Activated CD8-positive, alpha-beta T cell treated with anti-CD3 and anti-CD28 coated beads for 36 hours (primary cell): Measurements from ENCODE around the gene ECT2L. TPM values are rescaled to one million over a fixed set of nuclear protein-coding genes. Genes with fewer than 3 reads are reported as not detected.

Source experiments
- ATAC-seq: fragments of 200-7000 bp; cut with Tn5 transposase; one replicate; pipeline ENCODE4 v1.10.0; 2021; ENCODE audit warnings: mild to moderate bottlenecking, moderate library complexity
- CTCF ChIA-PET: fragments of 350-600 bp; sonication (Branson Sonifier 250); formaldehyde crosslinking; loops from one replicate; lab custom pipeline; 2021; ENCODE audit warnings: antibody characterized with exemption; lab: Charles Lee
- POLR2A ChIA-PET: fragments of 350-600 bp; sonication (Branson Sonifier 250); formaldehyde crosslinking; loops from one replicate; lab custom pipeline; 2021; ENCODE audit warnings: antibody characterized with exemption; lab: Charles Lee
- DNase-seq: peaks from one replicate; pipeline ENCODE4 v3.0.0-alpha.2; 2020
- H3K27ac Mint-ChIP-seq: one replicate; pipeline ENCODE4 v1.8.0; 2021; ENCODE audit warnings: mild to moderate bottlenecking, mixed read lengths
- H3K27me3 Mint-ChIP-seq: one replicate; pipeline ENCODE4 v1.8.0; 2021; ENCODE audit warnings: mixed read lengths
- H3K36me3 Mint-ChIP-seq: one replicate; pipeline ENCODE4 v1.8.0; 2021; ENCODE audit warnings: low read depth, mixed read lengths
- H3K4me1 Mint-ChIP-seq: one replicate; pipeline ENCODE4 v1.8.0; 2021; ENCODE audit warnings: low read depth, mixed read lengths
- H3K4me3 Mint-ChIP-seq: one replicate; pipeline ENCODE4 v1.8.0; 2021; ENCODE audit warnings: mild to moderate bottlenecking, moderate library complexity, mixed read lengths
- H3K9me3 Mint-ChIP-seq: one replicate; pipeline ENCODE4 v1.8.0; 2021; ENCODE audit warnings: mixed read lengths
- CTCF ChIP-seq: fragments of 200-600 bp; IDR thresholded peaks from one replicate; pipeline ENCODE4 v1.8.0; 2022; ENCODE audit warnings: antibody characterized with exemption, mild to moderate bottlenecking
- intact Hi-C: fragments of 100-400 bp; cut with micrococcal nuclease; formaldehyde crosslinking; loops from one replicate; pipeline ENCODE4 v1.10.0; 2022
- total RNA-seq, 2 experiments: library from RNA; stranded (reverse); gene quantifications; one replicate each; pipeline ENCODE4 v1.2.3, GENCODE V29; 2021

ECT2L gene
- total RNA-seq, 2 experiments from 2014 or later = not detected

- DNase-seq (no peak), ATAC-seq (no peak)
- POLR2A ChIA-PET = interaction anchor here (0.6 kb wide), 1 partner anchor 172 kb away, joined by 4 read pairs; no protein-coding TSS in a partner anchor
These were observed 52.6 kb downstream of the ECT2L start for GRCh38 chr6:138848461-138848860.

GRCh38 chr6:138849791-138850190 is 53.9 kb downstream of the ECT2L start:
- Mint-ChIP-seq H3K4me3 (no peak overlapping the region), H3K9me3 (no peaks in the 10 kb centered on the region), H3K4me1 (no peaks in the 10 kb centered on the region), H3K27me3 (peaks cover 2% of the 10 kb centered on the region), H3K36me3 (no peaks in the 10 kb centered on the region), H3K27ac (no peak overlapping the region)
- POLR2A ChIA-PET = interaction anchor here (0.6 kb wide), 1 partner anchor 75 kb away, joined by 3 read pairs; no protein-coding TSS in a partner anchor
- intact Hi-C loops = no loop called here
- no peak for TF ChIP-seq CTCF
- ATAC-seq (no peak), DNase-seq (no peak)
- CTCF ChIA-PET = no interaction called here

More at GRCh38 chr6:138848461-138848860, 52.6 kb downstream of the ECT2L start:
- no peaks in the 10 kb centered on the region for H3K4me1 Mint-ChIP-seq
- CTCF ChIA-PET = interaction anchor here (1.0 to 1.6 kb wide), 2 partner anchors 17 to 33 kb away, joined by 4 read pairs; no protein-coding TSS in a partner anchor
- H3K36me3 Mint-ChIP-seq = no peaks in the 10 kb centered on the region
- peaks cover 2% of the 10 kb centered on the region for H3K27me3 Mint-ChIP-seq
- TF ChIP-seq CTCF = no peak
- H3K27ac Mint-ChIP-seq = no peak overlapping the region
- H3K9me3 Mint-ChIP-seq = no peaks in the 10 kb centered on the region
- no peak overlapping the region for H3K4me3 Mint-ChIP-seq
- intact Hi-C loops = no loop called here

- Mint-ChIP-seq H3K9me3 (no peaks in the 10 kb centered on the region), H3K4me1 (no peaks in the 10 kb centered on the region), H3K4me3 (no peak overlapping the region), H3K27me3 (peaks cover 11% of the 10 kb centered on the region), H3K36me3 (no peaks in the 10 kb centered on the region), H3K27ac (no peak overlapping the region)
- TF ChIP-seq CTCF = no peak
- ChIA-PET POLR2A (interaction anchor here (0.5 kb wide), 1 partner anchor 211 kb away, joined by 3 read pairs; no protein-coding TSS in a partner anchor), CTCF (no interaction called here)
- DNase-seq = no peak
- intact Hi-C loops = no loop called here
- ATAC-seq = no peak
These were observed 60.8 kb downstream of the ECT2L start for GRCh38 chr6:138856654-138857053.

GRCh38 chr6:138857775-138858174 is 61.9 kb downstream of the ECT2L start:
- CTCF ChIA-PET = no interaction called here
- no peak for TF ChIP-seq CTCF
- Mint-ChIP-seq H3K27ac (no peak overlapping the region), H3K4me3 (no peak overlapping the region), H3K9me3 (no peaks in the 10 kb centered on the region), H3K4me1 (no peaks in the 10 kb centered on the region), H3K36me3 (no peaks in the 10 kb centered on the region), H3K27me3 (peaks cover 9% of the 10 kb centered on the region)
- DNase-seq = no peak
- POLR2A ChIA-PET = no interaction called here
- intact Hi-C loops = no loop called here
- ATAC-seq = no peak

GRCh38 chr6:138862456-138862855 is 66.6 kb downstream of the ECT2L start:
- ChIA-PET CTCF (no interaction called here), POLR2A (no interaction called here)
- H3K27me3 Mint-ChIP-seq = peaks cover 4% of the 10 kb centered on the region
- H3K9me3 Mint-ChIP-seq = no peaks in the 10 kb centered on the region
- H3K4me1 Mint-ChIP-seq = no peaks in the 10 kb centered on the region
- no peak overlapping the region for H3K27ac Mint-ChIP-seq
- ATAC-seq (no peak), DNase-seq (no peak)
- no peak for TF ChIP-seq CTCF
- intact Hi-C loops = no loop called here
- H3K36me3 Mint-ChIP-seq = no peaks in the 10 kb centered on the region
- H3K4me3 Mint-ChIP-seq = no peak overlapping the region
